Effector CD4-positive, alpha-beta T cell (primary cell): ENCODE results near the gene PRKCH.
A peak's percentile ranks its signal among the peaks of the same experiment; 100 is the strongest.

Source experiments
- DNase-seq: peaks from one replicate; pipeline ENCODE4 v3.0.0-alpha.2; 2020

Gene PRKCH

GRCh38 chr14:61476754-61477410, 155.5 kb downstream of the PRKCH start:
- DNase-seq = peak; percentile 63

GRCh38 chr14:61477712-61478462, 156.5 kb downstream of the PRKCH start:
- peak; percentile 18 for DNase-seq

GRCh38 chr14:61478971-61479473, 157.6 kb downstream of the PRKCH start:
- DNase-seq = no peak

- no peak for DNase-seq
Observed at GRCh38 chr14:61479746-61480502, 158.5 kb downstream of the PRKCH start.

GRCh38 chr14:61480704-61481285, 159.4 kb downstream of the PRKCH start:
- DNase-seq = no peak

- DNase-seq = no peak
Observed at GRCh38 chr14:61481701-61482100, 160.3 kb downstream of the PRKCH start.

GRCh38 chr14:61482348-61483206, 161.2 kb downstream of the PRKCH start:
- DNase-seq = no peak

GRCh38 chr14:61483476-61483875, 162.1 kb downstream of the PRKCH start:
- no peak for DNase-seq

GRCh38 chr14:61484031-61484430, 162.7 kb downstream of the PRKCH start:
- no peak for DNase-seq

GRCh38 chr14:61484826-61485584, 163.6 kb downstream of the PRKCH start:
- DNase-seq = no peak

- DNase-seq = no peak
Observed at GRCh38 chr14:61485661-61486060, 164.3 kb downstream of the PRKCH start.

GRCh38 chr14:61486930-61487495, 165.6 kb downstream of the PRKCH start:
- no peak for DNase-seq

- no peak for DNase-seq
Observed at GRCh38 chr14:61488417-61489401, 167.3 kb downstream of the PRKCH start.

- no peak for DNase-seq
Observed at GRCh38 chr14:61489512-61489911, 168.1 kb downstream of the PRKCH start.

GRCh38 chr14:61489932-61490331, 168.6 kb downstream of the PRKCH start:
- DNase-seq = no peak

- no peak for DNase-seq
Observed at GRCh38 chr14:61491224-61491623, 169.8 kb downstream of the PRKCH start.

GRCh38 chr14:61491876-61492434, 170.6 kb downstream of the PRKCH start:
- no peak for DNase-seq

GRCh38 chr14:61492474-61492873, 171.1 kb downstream of the PRKCH start:
- no peak for DNase-seq

- DNase-seq = no peak
Observed at GRCh38 chr14:61493239-61493638, 171.9 kb downstream of the PRKCH start.
